ENCODE data around the gene FBXL14.

The FBXL14 gene

GRCh38 chr12:1529228-1529861, 65.0 kb downstream of the FBXL14 start:
- Histone ChIP-seq H3K36me3 (ENCODE audit: control insufficient read depth in 1 of 2, insufficient read depth in 2 of 2, low read length in 2 of 2) (no peaks in the 10 kb centered on the region), H3K4me1 (ENCODE audit: control insufficient read depth in 1 of 2, insufficient read depth in 2 of 2, low read length in 2 of 2) (peaks cover 0 to 16% of the 10 kb centered on the region in 2 donors), H3K27me3 (ENCODE audit: low read depth, low read length) (peaks cover 31% of the 10 kb centered on the region), H3K9me3 (ENCODE audit: control insufficient read depth in 1 of 2, low read length in 2 of 2) (no peaks in the 10 kb centered on the region), H3K27ac (ENCODE audit: low read length) (no peak overlapping the region), H3K4me3 (ENCODE audit: low read depth in 1 of 2, low read length in 2 of 2) (peak overlapping the region; percentile 46 to 70)

GRCh38 chr12:1528791-1529190, 65.6 kb downstream of the FBXL14 start:
- no peak overlapping the region for H3K27ac ChIP-seq (ENCODE audit: low read length)
- H3K9me3 ChIP-seq (ENCODE audit: control insufficient read depth in 1 of 2, low read length in 2 of 2) = no peaks in the 10 kb centered on the region
- H3K36me3 ChIP-seq (ENCODE audit: control insufficient read depth in 1 of 2, insufficient read depth in 2 of 2, low read length in 2 of 2) = no peaks in the 10 kb centered on the region
- peaks cover 27% of the 10 kb centered on the region for H3K27me3 ChIP-seq (ENCODE audit: low read depth, low read length)
- H3K4me1 ChIP-seq (ENCODE audit: control insufficient read depth in 1 of 2, insufficient read depth in 2 of 2, low read length in 2 of 2) = peaks cover 0 to 16% of the 10 kb centered on the region in 2 donors
- no peak overlapping the region for H3K4me3 ChIP-seq (ENCODE audit: low read depth in 1 of 2, low read length in 2 of 2)

GRCh38 chr12:1527789-1528188, 66.6 kb downstream of the FBXL14 start:
- Histone ChIP-seq H3K4me1 (ENCODE audit: control insufficient read depth in 1 of 2, insufficient read depth in 2 of 2, low read length in 2 of 2) (peaks cover 0 to 16% of the 10 kb centered on the region in 2 donors), H3K27me3 (ENCODE audit: low read depth, low read length) (peaks cover 17% of the 10 kb centered on the region), H3K27ac (ENCODE audit: low read length) (no peak overlapping the region)

GRCh38 chr12:1525858-1526257, 68.5 kb downstream of the FBXL14 start:
- Histone ChIP-seq H3K36me3 (ENCODE audit: control insufficient read depth in 1 of 2, insufficient read depth in 2 of 2, low read length in 2 of 2) (no peaks in the 10 kb centered on the region), H3K4me1 (ENCODE audit: control insufficient read depth in 1 of 2, insufficient read depth in 2 of 2, low read length in 2 of 2) (peaks cover 0 to 6% of the 10 kb centered on the region in 2 donors), H3K9me3 (ENCODE audit: control insufficient read depth in 1 of 2, low read length in 2 of 2) (no peaks in the 10 kb centered on the region), H3K27me3 (ENCODE audit: low read depth, low read length) (peaks cover 3% of the 10 kb centered on the region), H3K4me3 (ENCODE audit: low read depth in 1 of 2, low read length in 2 of 2) (no peak overlapping the region), H3K27ac (ENCODE audit: low read length) (no peak overlapping the region)

More at GRCh38 chr12:1527789-1528188, 66.6 kb downstream of the FBXL14 start:
- H3K9me3 ChIP-seq (ENCODE audit: control insufficient read depth in 1 of 2, low read length in 2 of 2) = no peaks in the 10 kb centered on the region
- H3K36me3 ChIP-seq (ENCODE audit: control insufficient read depth in 1 of 2, insufficient read depth in 2 of 2, low read length in 2 of 2) = no peaks in the 10 kb centered on the region
- no peak overlapping the region for H3K4me3 ChIP-seq (ENCODE audit: low read depth in 1 of 2, low read length in 2 of 2)

- peaks cover 2% of the 10 kb centered on the region for H3K27me3 ChIP-seq (ENCODE audit: low read depth, low read length)
- H3K4me3 ChIP-seq (ENCODE audit: low read depth in 1 of 2, low read length in 2 of 2) = no peak overlapping the region
- no peaks in the 10 kb centered on the region for H3K36me3 ChIP-seq (ENCODE audit: control insufficient read depth in 1 of 2, insufficient read depth in 2 of 2, low read length in 2 of 2)
- H3K27ac ChIP-seq (ENCODE audit: low read length) = no peak overlapping the region
- H3K9me3 ChIP-seq (ENCODE audit: control insufficient read depth in 1 of 2, low read length in 2 of 2) = no peaks in the 10 kb centered on the region
- no peaks in the 10 kb centered on the region for H3K4me1 ChIP-seq (ENCODE audit: control insufficient read depth in 1 of 2, insufficient read depth in 2 of 2, low read length in 2 of 2)
These were observed 70.8 kb downstream of the FBXL14 start for GRCh38 chr12:1523558-1524050.

GRCh38 chr12:1523046-1523445, 71.3 kb downstream of the FBXL14 start:
- H3K9me3 ChIP-seq (ENCODE audit: control insufficient read depth in 1 of 2, low read length in 2 of 2) = no peaks in the 10 kb centered on the region
- H3K27ac ChIP-seq (ENCODE audit: low read length) = no peak overlapping the region
- no peaks in the 10 kb centered on the region for H3K4me1 ChIP-seq (ENCODE audit: control insufficient read depth in 1 of 2, insufficient read depth in 2 of 2, low read length in 2 of 2)
- H3K27me3 ChIP-seq (ENCODE audit: low read depth, low read length) = no peaks in the 10 kb centered on the region
- H3K36me3 ChIP-seq (ENCODE audit: control insufficient read depth in 1 of 2, insufficient read depth in 2 of 2, low read length in 2 of 2) = no peaks in the 10 kb centered on the region
- no peak overlapping the region for H3K4me3 ChIP-seq (ENCODE audit: low read depth in 1 of 2, low read length in 2 of 2)

- Histone ChIP-seq H3K4me1 (ENCODE audit: control insufficient read depth in 1 of 2, insufficient read depth in 2 of 2, low read length in 2 of 2) (no peaks in the 10 kb centered on the region), H3K9me3 (ENCODE audit: control insufficient read depth in 1 of 2, low read length in 2 of 2) (peaks cover 0 to 7% of the 10 kb centered on the region in 2 donors), H3K36me3 (ENCODE audit: control insufficient read depth in 1 of 2, insufficient read depth in 2 of 2, low read length in 2 of 2) (no peaks in the 10 kb centered on the region), H3K27ac (ENCODE audit: low read length) (no peak overlapping the region), H3K27me3 (ENCODE audit: low read depth, low read length) (no peaks in the 10 kb centered on the region), H3K4me3 (ENCODE audit: low read depth in 1 of 2, low read length in 2 of 2) (no peak overlapping the region)
These were observed 74.7 kb downstream of the FBXL14 start for GRCh38 chr12:1519642-1520041.

- H3K4me3 ChIP-seq (ENCODE audit: low read depth in 1 of 2, low read length in 2 of 2) = no peak overlapping the region
- H3K27me3 ChIP-seq (ENCODE audit: low read depth, low read length) = no peaks in the 10 kb centered on the region
- H3K9me3 ChIP-seq (ENCODE audit: control insufficient read depth in 1 of 2, low read length in 2 of 2) = peaks cover 0 to 8% of the 10 kb centered on the region in 2 donors
- no peaks in the 10 kb centered on the region for H3K36me3 ChIP-seq (ENCODE audit: control insufficient read depth in 1 of 2, insufficient read depth in 2 of 2, low read length in 2 of 2)
- H3K4me1 ChIP-seq (ENCODE audit: control insufficient read depth in 1 of 2, insufficient read depth in 2 of 2, low read length in 2 of 2) = no peaks in the 10 kb centered on the region
- no peak overlapping the region for H3K27ac ChIP-seq (ENCODE audit: low read length)
These were observed 75.5 kb downstream of the FBXL14 start for GRCh38 chr12:1518591-1519516.

GRCh38 chr12:1517734-1518525, 76.5 kb downstream of the FBXL14 start:
- Histone ChIP-seq H3K4me3 (ENCODE audit: low read depth in 1 of 2, low read length in 2 of 2) (no peak overlapping the region), H3K9me3 (ENCODE audit: control insufficient read depth in 1 of 2, low read length in 2 of 2) (peaks cover 0 to 8% of the 10 kb centered on the region in 2 donors), H3K27ac (ENCODE audit: low read length) (no peak overlapping the region), H3K36me3 (ENCODE audit: control insufficient read depth in 1 of 2, insufficient read depth in 2 of 2, low read length in 2 of 2) (no peaks in the 10 kb centered on the region), H3K27me3 (ENCODE audit: low read depth, low read length) (no peaks in the 10 kb centered on the region), H3K4me1 (ENCODE audit: control insufficient read depth in 1 of 2, insufficient read depth in 2 of 2, low read length in 2 of 2) (no peaks in the 10 kb centered on the region)

GRCh38 chr12:1517007-1517406, 77.4 kb downstream of the FBXL14 start:
- Histone ChIP-seq H3K4me1 (ENCODE audit: control insufficient read depth in 1 of 2, insufficient read depth in 2 of 2, low read length in 2 of 2) (no peaks in the 10 kb centered on the region), H3K36me3 (ENCODE audit: control insufficient read depth in 1 of 2, insufficient read depth in 2 of 2, low read length in 2 of 2) (no peaks in the 10 kb centered on the region), H3K27me3 (ENCODE audit: low read depth, low read length) (no peaks in the 10 kb centered on the region), H3K4me3 (ENCODE audit: low read depth in 1 of 2, low read length in 2 of 2) (no peak overlapping the region), H3K27ac (ENCODE audit: low read length) (no peak overlapping the region), H3K9me3 (ENCODE audit: control insufficient read depth in 1 of 2, low read length in 2 of 2) (peaks cover 0 to 8% of the 10 kb centered on the region in 2 donors)
